Spleen (tissue), 11 donors: Measurements from ENCODE around the gene GPRIN1. TPM values are rescaled to one million over a fixed set of nuclear protein-coding genes. Genes with fewer than 3 reads are reported as not detected.
A peak's percentile ranks its signal among the peaks of the same experiment; 100 is the strongest.
"Not testable (repeated sequence)": the region's sequence is repeated elsewhere in the genome, so short reads cannot be mapped to it uniquely, and the experiment has no call there.

Source experiments
- DNase-seq: peaks from one replicate; pipeline ENCODE4 v3.0.0-alpha.2; 2020
- H3K27ac ChIP-seq, 8 donors: fragments of 200-600 bp; sonication (generic) in 7 of 8; 1 replicate in 4 of 8; 2 replicates in 4 of 8; pipeline versions ENCODE4 v1.5.0 to v1.8.0; 2016 to 2021; ENCODE audit warnings: inconsistent platforms in 4 of 8, mild to moderate bottlenecking in 4 of 8, moderate library complexity in 1 of 8
- H3K27me3 ChIP-seq, 7 donors: fragments of 200-600 bp; sonication (generic) in 6 of 7; replicated peaks in 1 of 7; 1 replicate in 4 of 7; 2 replicates in 3 of 7; pipeline versions ENCODE4 v1.5.0 to v1.8.0; 2016 to 2021; ENCODE audit warnings: inconsistent platforms in 3 of 7, mild to moderate bottlenecking in 1 of 7
- H3K36me3 ChIP-seq, 6 donors: fragments of 200-600 bp; sonication (generic) in 5 of 6; 1 replicate in 4 of 6; 2 replicates in 2 of 6; pipeline versions ENCODE4 v1.5.0 to v1.8.0; 2016 to 2021; ENCODE audit warnings: inconsistent platforms in 2 of 6
- H3K4me1 ChIP-seq, 6 donors: fragments of 200-600 bp; sonication (generic) in 5 of 6; 1 replicate in 3 of 6; 2 replicates in 3 of 6; pipeline versions ENCODE4 v1.5.0 to v1.8.0; 2016 to 2021; ENCODE audit warnings: inconsistent platforms in 3 of 6
- H3K4me3 ChIP-seq, 8 donors: fragments of 200-600 bp; sonication (generic) in 7 of 8; 1 replicate in 4 of 8; 2 replicates in 4 of 8; pipeline versions ENCODE4 v1.5.0 to v1.8.0; 2016 to 2021; ENCODE audit warnings: inconsistent platforms in 4 of 8, mild to moderate bottlenecking in 4 of 8, moderate library complexity in 2 of 8
- H3K9me3 ChIP-seq, 8 donors: fragments of 200-600 bp; sonication (generic) in 7 of 8; 1 replicate in 4 of 8; 2 replicates in 4 of 8; pipeline versions ENCODE4 v1.5.0 to v1.8.0; 2016 to 2021; ENCODE audit warnings: inconsistent platforms in 4 of 8
- POLR2A ChIP-seq, 3 donors: fragments of 450-650 bp; IDR thresholded peaks; one replicate each; pipeline ENCODE4 v1.5.1; 2017; ENCODE audit warnings: antibody characterized with exemption in 3 of 3, mild to moderate bottlenecking in 1 of 3
- POLR2AphosphoS5 ChIP-seq, 3 donors: sonication (generic); formaldehyde crosslinking; IDR thresholded peaks; one replicate each; pipeline ENCODE4 v1.5.1; 2017; ENCODE audit warnings: antibody characterized with exemption in 3 of 3
- WGBS, 5 donors: extraction: QIAGEN DNeasy Blood & Tissue Kit in 3 of 5; methylation state at CpG; one replicate each; pipeline versions ENCODE4 v1.1.5 to v1.1.7; 2013 to 2018; 5-methylcytosine and 5-hydroxymethylcytosine counted together
- intact Hi-C: fragments of 100-400 bp; cut with DNase I; formaldehyde crosslinking; loops from one replicate; pipeline ENCODE4 v1.15.0; 2023; ENCODE audit warnings: low total_unique reads
- polyA plus RNA-seq, 3 donors: library from polyadenylated mRNA; stranded (reverse); fragments of 200-250 nt; gene quantifications; one replicate each; pipeline ENCODE4 v1.2.1, GENCODE V29; 2013
- total RNA-seq, 7 donors: library from RNA; depleted of rRNA in 3 of 7; stranded (reverse); fragments of >200 nt in 3 of 7; fragmentation: NEBNext Ultra II Directional in 4 of 7; extraction: Animal tissue kit (Norgen Biotek cat#: 25700) in 4 of 7; gene quantifications; one replicate each; pipeline versions ENCODE4 v1.1.0 to v1.2.1, GENCODE V29; 2016 to 2021
- TF ChIP-seq, protein P1 (sequence below), 11 experiments: fragments of 200-600 bp in 7 of 11; fragments of 450-650 bp in 4 of 11; sonication (generic) in 4 of 11; IDR thresholded peaks in 8 of 11; conservative IDR thresholded peaks in 3 of 11; 1 replicate in 7 of 11; 2 replicates in 4 of 11; pipeline versions ENCODE4 v1.4.0 to v1.8.0; 2016 to 2021; ENCODE audit warnings: antibody characterized with exemption in 11 of 11, inconsistent platforms in 4 of 11, mild to moderate bottlenecking in 1 of 11
- donor health status: healthy with polysubstance abuse.
- donor health status: DM: no; HTN: no; CAD: no; lungs with moderate emphysema.
- donor health status: DM: no; HTN: no; CAD: no.
- donor health status: Bipolar disorder and iron deficiency.
- donor health status: healthy.
- donor health status: DM: no; HTN: no; CAD: no.
- donor health status: DM: yes; HTN: yes; CAD: no.

The GPRIN1 gene
- total and polyA plus RNA-seq, 10 donors = 0.13 to 1.3 (median 0.76) TPM

DNA sequence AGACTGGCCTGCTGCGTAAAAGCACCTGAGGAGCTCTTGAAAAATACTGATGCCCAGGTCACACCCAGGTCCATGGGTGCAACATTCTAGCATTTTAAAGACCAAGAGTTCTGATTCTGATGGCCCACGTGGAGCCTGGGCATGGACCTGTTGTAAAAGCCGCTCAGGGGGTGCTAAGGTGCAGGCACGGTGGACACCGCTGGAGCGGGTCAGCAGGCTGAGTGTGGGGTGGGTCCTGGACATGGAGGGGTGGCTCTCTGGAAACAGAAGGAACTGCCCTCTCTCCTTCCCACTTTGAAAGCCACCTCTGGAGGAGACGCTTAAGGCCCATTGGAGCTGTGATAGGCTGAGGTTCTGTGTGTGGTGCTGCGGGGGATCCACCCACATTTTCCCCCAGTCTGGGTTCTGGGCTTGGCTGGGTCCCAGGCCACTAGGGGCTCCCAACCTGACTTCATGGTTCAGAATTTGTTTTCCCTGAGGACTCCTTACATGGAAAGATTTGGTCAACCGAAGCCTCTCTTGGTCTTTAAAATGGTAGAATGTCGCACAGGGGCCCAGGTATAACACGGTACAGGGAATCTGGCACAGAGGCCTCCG is 16.6 kb downstream of the GPRIN1 start:
- TF ChIP-seq, protein P1, sequence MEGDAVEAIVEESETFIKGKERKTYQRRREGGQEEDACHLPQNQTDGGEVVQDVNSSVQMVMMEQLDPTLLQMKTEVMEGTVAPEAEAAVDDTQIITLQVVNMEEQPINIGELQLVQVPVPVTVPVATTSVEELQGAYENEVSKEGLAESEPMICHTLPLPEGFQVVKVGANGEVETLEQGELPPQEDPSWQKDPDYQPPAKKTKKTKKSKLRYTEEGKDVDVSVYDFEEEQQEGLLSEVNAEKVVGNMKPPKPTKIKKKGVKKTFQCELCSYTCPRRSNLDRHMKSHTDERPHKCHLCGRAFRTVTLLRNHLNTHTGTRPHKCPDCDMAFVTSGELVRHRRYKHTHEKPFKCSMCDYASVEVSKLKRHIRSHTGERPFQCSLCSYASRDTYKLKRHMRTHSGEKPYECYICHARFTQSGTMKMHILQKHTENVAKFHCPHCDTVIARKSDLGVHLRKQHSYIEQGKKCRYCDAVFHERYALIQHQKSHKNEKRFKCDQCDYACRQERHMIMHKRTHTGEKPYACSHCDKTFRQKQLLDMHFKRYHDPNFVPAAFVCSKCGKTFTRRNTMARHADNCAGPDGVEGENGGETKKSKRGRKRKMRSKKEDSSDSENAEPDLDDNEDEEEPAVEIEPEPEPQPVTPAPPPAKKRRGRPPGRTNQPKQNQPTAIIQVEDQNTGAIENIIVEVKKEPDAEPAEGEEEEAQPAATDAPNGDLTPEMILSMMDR (IDR thresholded peaks at IDR 0.05 in 8 of 11, conservative IDR thresholded peaks at IDR 0.05 in 3 of 11) = no peak
- TF ChIP-seq POLR2A (IDR thresholded peaks at IDR 0.05) = no peak
- TF ChIP-seq POLR2AphosphoS5 (IDR thresholded peaks at IDR 0.05) = no peak
- WGBS, 5 donors = 88 to 94% (median 92%) methylated on average over 12 of the region's 12 CpGs
- Histone ChIP-seq H3K9me3 (no peaks in the 10 kb centered on the region), H3K27me3 (peaks cover 0 to 48% (median 6%) of the 10 kb centered on the region in 7 donors), H3K4me3 (no peak overlapping the region), H3K27ac (no peak overlapping the region), H3K36me3 (no peaks in the 10 kb centered on the region), H3K4me1 (peaks cover 0 to 16% (median 14%) of the 10 kb centered on the region in 6 donors)
- intact Hi-C loops = no loop called here
- no peak for DNase-seq

DNA sequence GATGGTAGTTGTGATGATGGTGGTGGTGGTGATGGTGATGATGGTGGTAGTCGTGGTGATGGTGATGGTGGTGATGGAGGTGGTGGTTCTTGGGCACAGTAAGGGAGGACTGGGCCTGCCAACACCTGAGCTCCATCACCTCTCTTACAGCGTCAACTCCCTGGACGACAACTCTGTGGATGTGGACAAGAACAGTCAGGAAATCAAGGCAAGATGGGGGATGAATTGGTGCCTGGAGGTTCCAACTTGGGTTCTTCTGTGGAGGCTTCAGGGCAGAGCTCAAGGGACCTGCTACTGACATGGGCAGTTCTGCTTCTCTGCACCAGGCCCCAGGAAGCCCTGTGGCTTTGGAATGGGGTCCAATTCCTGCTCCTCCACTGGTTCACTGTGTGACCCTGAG is 17.4 kb downstream of the GPRIN1 start:
- no peak for DNase-seq
- Histone ChIP-seq H3K27me3 (peaks cover 0 to 40% (median 5%) of the 10 kb centered on the region in 7 donors), H3K9me3 (no peaks in the 10 kb centered on the region), H3K27ac (no peak overlapping the region), H3K4me3 (no peak overlapping the region), H3K4me1 (peaks cover 0 to 14% (median 13%) of the 10 kb centered on the region in 6 donors), H3K36me3 (no peaks in the 10 kb centered on the region)
- intact Hi-C loops = no loop called here
- 91 to 98% (median 93%) methylated on average over 3 of the region's 3 CpGs for WGBS, 5 donors
- TF ChIP-seq POLR2AphosphoS5 (IDR thresholded peaks at IDR 0.05) (no peak), POLR2A (IDR thresholded peaks at IDR 0.05) (no peak)
- TF ChIP-seq, protein P1 (IDR thresholded peaks at IDR 0.05 in 8 of 11, conservative IDR thresholded peaks at IDR 0.05 in 3 of 11) = no peak

DNA sequence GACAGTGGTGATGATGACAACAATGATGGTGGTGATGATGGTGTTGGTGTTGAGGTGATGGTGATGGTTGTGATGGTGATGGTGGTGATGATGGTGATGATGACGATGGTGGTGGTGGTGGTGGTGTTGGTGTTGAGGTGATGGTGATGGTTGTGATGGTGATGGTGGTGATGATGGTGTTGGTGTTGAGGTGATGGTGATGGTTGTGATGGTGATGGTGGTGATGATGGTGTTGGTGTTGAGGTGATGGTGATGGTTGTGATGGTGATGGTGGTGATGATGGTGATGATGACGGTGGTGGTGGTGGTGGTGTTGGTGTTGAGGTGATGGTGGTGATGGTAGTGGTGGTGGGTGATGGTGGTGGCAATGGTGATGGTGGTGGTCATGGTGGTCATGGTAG is 18.3 kb downstream of the GPRIN1 start:
- H3K4me1 ChIP-seq, DNase-seq, intact Hi-C loops, H3K36me3 ChIP-seq, H3K9me3 ChIP-seq, H3K4me3 ChIP-seq, H3K27ac ChIP-seq: not testable (repeated sequence)
- WGBS, 5 donors = 25 to 67% (median 52%) methylated on average over 2 of the region's 2 CpGs
- H3K27me3 ChIP-seq = peaks cover 0 to 31% (median 5%) of the 10 kb centered on the region in 7 donors

DNA sequence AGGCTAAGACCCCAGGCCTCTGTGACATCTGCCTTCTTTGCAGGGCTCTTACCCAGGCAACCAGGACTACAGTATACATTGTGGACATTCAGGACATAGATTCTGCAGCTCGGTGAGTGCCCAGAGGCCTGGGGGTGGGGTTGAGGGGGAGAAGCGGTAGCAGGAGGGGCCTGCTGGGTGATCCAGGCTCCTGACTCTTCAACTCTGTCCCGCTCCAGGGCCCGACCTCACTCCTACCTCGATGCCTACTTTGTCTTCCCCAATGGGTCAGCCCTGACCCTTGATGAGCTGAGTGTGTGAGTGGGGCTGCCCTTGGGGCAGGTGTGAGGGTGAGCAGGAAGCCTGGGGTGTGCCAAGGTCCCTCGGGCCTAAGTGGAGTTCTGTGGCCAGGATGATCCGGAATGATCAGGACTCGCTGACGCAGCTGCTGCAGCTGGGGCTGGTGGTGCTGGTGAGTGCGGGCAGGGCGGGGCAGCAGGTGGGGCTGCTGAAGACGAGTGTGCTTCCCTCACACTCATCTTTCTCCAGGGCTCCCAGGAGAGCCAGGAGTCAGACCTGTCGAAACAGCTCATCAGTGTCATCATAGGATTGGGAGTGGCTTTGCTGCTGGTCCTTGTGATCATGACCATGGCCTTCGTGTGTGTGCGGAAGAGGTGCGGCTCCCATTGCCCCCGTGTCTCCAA is 19.8 kb downstream of the GPRIN1 start:
- no peaks in the 10 kb centered on the region for H3K36me3 ChIP-seq
- TF ChIP-seq POLR2AphosphoS5 (IDR thresholded peaks at IDR 0.05) (no peak), POLR2A (IDR thresholded peaks at IDR 0.05) (no peak)
- TF ChIP-seq, protein P1 (IDR thresholded peaks at IDR 0.05 in 8 of 11, conservative IDR thresholded peaks at IDR 0.05 in 3 of 11) = no peak
- H3K27ac ChIP-seq = no peak overlapping the region
- H3K27me3 ChIP-seq = peaks cover 0 to 16% (median 0%) of the 10 kb centered on the region in 7 donors
- H3K4me1 ChIP-seq = no peaks in the 10 kb centered on the region
- H3K4me3 ChIP-seq = no peak overlapping the region
- peak; percentile 45 for DNase-seq
- intact Hi-C loops = no loop called here
- WGBS, 5 donors = 84 to 89% (median 86%) methylated on average over 11 to 17 of the region's 17 CpGs
- peaks cover 0 to 15% (median 11%) of the 10 kb centered on the region in 8 donors for H3K9me3 ChIP-seq
